ENCODE measurements around the gene MYO7A.

MYO7A gene

DNA sequence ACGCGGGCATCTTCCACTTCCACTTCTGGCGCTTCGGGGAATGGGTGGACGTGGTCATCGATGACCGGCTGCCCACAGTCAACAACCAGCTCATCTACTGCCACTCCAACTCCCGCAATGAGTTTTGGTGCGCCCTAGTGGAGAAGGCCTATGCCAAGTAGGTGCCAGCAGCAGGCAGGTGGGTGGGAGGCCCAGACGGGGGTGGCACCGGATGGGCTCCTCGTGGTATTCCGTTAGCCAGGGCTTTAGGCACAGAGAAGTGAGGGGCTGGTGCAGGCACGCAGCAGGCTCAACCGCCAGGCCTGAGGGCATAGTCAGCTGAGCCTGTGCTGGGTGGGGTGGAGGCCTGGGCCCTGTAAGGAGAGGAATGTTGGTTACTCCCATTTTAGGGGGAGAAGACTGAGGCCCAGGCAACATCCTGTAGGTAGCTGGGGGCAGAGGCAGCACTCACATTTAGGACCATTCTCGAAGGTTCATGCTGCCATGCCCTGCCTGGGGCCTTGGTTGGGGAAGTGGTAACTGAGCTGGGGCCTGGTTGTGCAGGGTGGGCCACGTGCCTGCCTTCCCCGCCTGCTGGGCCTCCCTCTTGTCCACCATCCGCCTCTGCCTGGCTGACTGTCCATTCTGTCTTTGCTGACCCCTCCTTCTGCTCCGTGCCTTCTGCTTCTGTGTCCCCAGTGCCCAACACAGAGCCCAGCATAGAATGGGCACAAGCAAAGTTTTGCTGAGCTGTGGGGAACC is 15.2 kb upstream of the MYO7A start:
- DNase-seq: no peak

DNA sequence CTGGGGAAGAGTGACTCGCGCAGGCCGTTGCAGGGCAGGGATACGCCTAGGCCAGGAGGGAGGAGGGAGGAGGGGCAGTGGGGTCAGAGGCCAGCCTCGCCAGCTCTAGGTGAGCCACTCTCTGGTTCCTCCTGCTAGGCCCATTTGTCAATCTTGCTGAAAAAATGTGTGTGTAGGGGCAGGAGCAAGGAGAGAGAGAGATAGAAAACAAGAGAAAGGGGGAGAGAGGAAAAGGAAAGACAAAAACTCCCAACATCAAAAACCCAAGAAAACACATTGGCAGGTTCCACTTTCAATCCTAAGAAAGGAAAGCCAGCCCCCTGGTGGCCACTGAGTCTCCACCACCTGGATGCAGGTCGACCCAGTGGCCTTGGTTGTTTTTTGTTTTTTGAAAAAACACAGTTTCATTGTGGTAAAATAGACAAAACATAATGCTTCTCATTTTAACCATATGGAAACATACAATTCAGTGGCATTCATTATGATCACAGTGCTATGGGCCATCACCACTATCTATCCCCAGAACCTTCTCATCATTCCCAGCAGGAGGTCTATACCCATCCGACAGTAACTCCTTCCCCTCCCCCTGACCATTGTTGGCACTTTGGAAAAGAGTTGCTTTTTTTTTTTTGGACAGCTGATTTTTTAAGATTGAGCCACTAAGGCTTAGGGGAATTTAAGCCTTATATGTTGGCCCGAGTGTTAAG is 14.5 kb upstream of the MYO7A start:
- no peak for DNase-seq

DNA sequence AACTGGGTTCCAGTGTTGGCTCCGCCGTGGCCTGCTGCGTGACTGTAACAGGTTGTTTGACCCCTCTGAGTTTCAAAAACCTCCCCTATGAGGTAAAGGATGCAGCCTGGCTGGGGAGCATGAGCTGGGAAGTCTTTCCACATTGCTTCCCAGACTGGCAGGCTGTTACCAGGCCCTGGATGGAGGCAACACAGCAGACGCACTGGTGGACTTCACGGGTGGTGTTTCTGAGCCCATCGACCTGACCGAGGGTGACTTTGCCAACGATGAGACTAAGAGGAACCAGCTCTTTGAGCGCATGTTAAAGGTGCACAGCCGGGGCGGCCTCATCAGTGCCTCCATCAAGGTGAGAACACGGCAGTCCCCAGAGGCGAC is 14.0 kb upstream of the MYO7A start:
- DNase-seq: no peak

DNA sequence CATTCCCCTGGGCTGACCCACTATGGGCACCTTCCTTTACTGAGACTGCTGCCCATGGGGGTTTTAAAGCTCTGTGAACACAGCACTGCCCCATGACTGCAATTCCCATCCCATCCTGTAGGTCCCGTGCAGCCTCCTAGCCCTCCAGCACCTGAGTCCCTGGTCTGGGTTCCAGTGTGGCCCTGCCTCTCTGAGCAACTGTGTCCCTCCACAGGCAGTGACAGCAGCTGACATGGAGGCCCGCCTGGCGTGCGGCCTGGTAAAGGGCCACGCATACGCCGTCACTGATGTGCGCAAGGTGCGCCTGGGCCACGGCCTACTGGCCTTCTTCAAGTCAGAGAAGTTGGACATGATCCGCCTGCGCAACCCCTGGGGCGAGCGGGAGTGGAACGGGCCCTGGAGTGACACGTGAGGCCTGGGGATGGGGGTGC is 12.8 kb upstream of the MYO7A start:
- no peak for DNase-seq

DNA sequence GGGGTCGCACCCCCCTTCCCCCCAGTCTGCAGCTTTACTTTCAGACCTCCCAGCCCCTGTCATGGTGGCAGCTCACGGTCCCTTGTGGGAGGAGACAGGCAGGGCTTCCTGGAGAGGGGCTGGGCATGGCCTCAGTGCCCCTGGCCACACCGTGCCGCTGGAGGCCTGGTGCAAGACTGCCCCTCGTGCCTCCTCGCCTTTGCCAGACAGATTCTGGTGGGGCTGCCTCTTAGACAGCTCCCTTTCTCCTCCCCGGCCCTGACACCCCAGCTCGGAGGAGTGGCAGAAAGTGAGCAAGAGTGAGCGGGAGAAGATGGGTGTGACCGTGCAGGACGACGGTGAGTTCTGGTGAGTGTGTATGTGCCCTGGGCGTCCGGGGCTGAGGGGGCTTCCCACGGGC is 12.1 kb upstream of the MYO7A start:
- no peak for DNase-seq

DNA sequence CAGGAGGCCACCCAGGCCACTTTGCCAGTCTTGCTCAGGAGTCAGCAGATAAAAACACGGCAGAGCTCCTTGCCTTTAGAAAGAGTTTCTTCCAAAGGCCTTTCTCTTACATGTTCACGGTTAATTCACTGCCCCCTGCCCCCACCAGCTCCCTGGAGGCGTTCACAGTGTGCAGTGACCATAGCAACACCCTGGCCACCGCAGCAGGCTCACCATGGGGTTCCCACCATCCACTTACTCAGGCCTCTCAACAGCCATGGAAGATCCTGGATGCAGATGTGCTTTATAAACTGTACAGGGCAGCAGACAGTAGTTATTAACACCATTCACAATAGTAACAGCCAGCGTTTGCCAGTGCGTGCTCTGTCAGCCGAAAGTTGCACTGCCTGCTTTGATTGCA is 10.6 kb upstream of the MYO7A start:
- DNase-seq: no peak

DNA sequence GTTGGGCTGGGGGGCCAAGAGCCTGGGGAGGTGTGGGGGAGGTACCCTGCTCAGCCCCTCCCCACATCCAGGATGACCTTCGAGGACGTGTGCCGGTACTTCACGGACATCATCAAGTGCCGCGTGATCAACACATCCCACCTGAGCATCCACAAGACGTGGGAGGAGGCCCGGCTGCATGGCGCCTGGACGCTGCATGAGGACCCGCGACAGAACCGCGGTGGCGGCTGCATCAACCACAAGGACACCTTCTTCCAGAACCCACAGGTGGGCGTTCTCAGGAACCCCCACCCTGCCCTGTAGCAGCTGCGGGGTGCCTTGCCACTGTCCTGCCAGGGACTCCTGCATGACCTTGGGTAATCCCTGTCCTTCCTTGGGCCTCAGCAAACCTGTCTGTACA is 10.0 kb upstream of the MYO7A start:
- no peak for DNase-seq

DNA sequence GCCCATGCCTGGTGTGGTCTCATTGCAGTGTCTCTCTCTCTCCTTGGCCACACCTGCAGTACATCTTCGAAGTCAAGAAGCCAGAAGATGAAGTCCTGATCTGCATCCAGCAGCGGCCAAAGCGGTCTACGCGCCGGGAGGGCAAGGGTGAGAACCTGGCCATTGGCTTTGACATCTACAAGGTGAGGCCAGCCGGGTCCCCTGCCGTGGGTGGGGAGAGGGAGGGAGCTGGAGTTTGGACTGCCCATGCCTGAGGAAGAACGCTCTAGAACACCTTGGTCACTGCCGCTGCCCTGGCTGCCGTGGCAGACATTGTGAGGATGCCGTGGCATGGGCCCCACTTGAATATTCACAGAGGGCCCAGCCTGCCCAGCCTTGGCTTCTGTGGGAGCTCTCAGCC is 9.1 kb upstream of the MYO7A start:
- no peak for DNase-seq

DNA sequence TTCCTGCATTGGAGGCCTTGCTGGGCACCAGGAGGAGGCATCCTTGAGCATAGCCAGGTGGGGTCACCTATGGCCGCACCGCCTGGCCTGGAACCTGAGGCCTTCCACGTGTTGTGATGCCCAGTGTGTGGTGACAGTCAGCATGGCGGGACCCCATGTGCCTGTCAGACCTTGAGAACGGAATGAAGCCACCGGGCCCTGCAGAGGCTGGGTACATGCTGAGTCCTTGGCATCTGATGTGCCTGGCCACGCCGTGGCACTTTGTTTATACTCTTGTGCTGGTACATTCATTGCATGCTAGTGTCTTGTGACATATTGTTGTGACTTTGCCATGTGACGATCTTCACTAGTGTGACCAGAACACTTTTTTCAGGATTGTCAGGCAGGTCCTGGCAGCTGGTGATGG is 8.5 kb upstream of the MYO7A start:
- no peak for DNase-seq

DNA sequence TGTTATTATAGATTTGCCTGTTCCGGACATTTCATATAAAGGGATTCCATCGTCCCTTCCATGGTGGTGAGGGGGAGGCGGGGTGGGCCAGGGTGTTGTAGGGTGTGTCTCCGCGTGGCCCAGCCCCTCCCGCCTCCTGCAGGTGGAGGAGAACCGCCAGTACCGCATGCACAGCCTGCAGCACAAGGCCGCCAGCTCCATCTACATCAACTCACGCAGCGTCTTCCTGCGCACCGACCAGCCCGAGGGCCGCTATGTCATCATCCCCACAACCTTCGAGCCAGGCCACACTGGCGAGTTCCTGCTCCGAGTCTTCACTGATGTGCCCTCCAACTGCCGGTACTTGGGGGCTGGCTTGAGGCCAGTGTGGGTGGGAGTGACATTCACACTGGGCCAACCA is 7.5 kb upstream of the MYO7A start:
- DNase-seq: no peak

DNA sequence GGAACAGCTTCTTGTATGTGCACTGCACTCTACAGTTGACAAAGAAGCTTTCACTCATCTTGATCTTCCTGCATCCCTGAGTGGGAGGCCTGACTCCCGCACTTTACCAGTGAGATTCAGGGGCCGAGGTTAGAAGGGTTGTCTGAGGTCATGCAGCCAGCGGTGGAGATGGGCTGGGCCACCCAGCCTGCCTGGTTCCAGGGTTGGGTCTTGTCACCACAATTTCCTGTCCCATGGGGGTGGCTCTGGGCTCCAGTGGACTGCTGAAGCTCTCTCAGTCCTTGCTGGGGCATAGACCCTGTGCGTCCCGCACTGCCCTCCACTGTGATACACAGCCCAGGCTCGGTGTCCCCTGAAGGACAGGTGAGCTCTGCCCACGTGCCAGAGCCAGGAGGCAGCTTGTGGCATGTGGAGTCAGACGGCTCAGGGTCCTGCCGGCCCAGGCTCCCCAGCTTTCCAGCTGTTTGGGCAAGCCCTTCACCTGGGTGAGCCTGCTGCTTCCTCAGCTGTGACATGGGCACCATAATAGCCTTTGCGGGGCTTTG is 6.9 kb upstream of the MYO7A start:
- no peak for DNase-seq

DNA sequence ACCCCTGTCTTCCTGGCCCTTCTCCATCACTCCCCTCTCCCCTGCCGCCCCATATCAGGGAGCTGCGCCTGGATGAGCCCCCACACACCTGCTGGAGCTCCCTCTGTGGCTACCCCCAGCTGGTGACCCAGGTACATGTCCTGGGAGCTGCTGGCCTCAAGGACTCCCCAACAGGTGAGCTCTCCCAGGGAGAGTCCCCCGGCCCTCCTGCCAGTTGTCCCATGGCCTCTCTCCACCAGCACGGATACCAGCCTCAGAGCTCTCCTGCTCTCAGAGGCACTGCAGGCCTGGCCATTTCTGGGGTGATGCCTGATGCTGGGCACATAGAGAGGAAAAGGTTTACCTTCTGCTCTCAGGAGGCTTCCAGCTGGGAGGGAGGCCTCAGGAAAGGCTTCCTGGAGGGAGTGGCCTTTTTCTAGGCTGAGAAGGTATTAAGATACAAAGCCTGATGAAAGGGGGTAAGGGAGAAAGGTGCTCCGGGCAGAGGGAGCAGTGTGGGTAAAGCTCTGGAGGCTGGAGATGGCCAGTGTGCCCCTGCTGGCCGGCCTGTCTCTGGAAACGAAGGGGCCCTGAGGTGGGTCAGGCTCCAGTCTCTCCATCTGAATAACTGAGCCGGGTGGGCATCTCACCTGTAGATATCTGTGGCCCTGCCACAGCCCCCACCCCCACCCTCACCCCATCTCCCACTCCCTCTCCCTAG is 6.0 kb upstream of the MYO7A start:
- no peak for DNase-seq

DNA sequence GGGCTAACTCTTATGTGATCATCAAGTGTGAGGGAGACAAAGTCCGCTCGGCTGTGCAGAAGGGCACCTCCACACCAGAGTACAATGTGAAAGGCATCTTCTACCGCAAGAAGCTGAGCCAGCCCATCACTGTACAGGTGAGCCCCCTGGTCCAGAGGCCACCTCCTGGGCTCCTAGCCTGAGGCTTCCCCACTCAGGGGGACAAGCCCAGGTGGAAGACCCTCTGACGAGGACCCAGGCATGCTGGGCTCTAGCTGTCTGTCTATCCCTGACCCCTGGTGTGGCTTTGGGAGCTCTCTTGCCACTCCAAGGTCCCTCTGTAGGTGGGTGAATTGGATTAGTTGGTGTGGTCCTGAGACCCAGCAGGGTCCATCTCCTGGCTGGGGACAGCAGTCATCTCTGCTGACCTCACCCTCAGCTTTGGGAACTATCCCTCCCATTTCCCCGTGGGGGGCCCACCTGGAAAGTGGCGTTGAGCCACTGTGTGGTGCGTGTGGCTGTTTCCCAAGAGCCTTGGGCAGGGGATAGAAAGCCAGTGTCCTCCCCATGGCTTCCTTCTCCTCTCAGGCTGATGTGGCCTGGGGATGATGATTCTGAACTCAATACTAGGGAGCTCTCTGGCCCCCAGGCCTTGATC is 5.4 kb upstream of the MYO7A start:
- no peak for DNase-seq

DNA sequence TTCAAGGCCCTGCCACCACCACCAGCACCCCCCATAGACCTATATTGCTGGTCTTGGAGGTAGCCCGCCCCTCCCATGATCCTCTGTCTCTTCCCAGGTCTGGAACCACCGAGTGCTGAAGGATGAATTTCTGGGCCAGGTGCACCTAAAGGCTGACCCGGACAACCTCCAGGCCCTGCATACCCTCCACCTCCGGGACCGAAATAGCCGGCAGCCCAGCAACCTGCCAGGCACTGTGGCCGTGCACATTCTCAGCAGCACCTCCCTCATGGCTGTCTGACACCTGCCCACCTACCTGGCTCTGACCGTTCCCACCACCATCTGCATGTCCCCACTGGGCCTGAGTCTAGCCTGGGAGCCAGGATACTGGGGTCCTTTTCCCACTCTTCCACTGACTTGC is 4.5 kb upstream of the MYO7A start:
- no peak for DNase-seq

DNA sequence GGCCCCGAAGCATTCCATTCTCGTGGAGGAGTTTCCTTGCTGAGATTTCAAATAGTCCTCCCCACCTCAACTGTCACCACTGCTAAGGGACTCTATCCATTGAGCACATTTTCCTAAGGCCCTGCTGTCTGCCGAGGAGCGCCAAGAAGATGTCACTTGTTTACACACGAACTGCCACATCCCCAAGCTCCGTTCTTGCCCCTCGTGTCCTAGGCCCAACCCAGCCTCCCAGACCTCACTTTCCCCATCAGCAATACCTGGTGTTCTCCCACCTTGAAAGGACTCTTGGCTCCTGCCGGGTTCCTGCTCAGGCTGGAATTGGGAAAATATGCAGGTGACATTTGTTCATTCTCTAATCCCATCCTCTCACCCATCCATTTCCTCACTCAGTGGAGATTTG is 4.0 kb upstream of the MYO7A start:
- no peak for DNase-seq

DNA sequence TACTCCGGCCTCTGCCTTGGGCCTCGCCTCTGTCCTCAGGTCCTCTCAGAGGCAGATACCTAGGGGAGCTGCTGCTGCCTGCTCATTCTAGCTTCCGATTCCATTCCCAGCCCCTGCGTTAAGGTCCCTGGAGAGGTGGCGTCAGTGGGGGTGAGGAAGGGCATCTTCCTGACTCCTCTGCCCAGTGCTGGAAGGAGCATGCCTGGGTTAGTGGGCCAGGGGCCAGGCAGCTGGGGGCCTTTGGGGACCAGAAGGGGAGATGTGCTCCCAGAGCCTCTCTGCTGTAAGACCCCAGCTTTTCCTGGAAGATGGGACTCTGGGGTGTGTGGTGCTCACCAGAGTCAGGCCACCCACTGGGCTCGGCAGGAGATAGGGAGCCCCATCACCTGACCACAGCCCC is 3.6 kb upstream of the MYO7A start:
- no peak for DNase-seq

DNA sequence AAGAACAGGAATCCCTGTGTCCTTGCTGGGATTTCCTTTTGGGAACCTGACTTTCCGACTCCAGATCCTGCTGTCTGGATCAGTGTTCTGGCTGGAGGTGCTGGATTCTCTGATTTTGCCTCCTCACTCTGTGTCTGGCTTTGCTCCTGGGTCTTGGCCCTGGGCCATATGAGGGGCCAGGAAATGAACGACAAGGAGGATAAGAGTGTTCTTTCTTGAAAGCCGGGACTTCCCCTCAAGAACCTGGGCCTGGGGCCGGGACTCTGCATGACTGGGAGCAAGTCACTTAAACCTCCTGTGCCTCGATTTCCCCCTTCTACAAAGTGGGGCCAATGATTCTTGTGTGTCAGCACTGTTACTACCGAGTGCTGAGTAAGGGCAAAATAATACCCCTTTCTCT is 2.9 kb upstream of the MYO7A start:
- no peak for DNase-seq

DNA sequence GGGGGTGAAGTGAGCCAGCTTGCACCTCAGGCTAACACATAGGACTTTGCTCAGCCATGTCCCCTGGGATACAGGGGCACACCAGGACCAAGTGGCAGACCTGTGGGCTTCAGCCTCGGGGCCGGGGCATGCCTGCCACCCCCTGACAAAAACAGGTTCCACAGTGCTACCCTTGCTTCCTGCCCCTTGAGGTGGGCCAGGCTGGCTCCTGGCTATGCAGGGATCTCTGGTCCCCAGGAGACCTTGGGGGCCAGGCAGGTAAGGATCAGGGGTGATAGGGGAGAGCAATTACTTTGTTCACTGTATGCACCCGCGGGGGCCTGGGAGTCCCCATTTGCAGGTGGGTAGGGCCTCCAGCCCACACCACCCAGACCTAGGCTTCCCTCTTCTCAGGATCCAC is 2.4 kb upstream of the MYO7A start:
- no peak for DNase-seq

DNA sequence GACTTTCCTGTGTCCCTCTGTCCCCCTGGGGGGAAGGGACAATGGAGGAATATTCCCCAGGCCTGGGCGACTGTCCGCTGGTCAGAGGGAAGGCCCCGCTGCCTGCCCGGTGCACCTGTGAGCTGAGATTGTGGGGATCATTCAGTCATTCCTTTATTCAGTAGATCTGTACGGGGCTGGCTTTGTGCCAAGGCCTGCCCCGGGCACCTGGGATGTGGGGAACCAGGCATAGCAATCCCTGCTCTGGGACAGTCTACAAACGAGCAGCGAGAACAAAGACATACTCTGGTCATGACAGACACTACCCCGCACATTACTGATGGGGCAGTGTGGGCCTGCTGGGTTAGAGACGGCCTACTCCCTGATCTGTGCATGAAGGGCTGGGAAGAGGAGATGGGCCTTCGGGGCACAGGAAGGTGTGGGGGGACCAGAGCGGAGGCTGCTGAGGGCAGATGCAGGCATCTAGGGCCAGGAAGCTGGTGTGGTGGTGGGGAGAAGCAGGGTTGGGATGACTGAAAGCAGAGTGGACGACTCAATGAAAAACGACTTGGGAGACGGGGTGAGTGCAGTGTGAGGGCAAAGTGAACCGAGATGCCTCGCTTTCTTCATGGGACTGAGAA is 1.8 kb upstream of the MYO7A start:
- no peak for DNase-seq

DNA sequence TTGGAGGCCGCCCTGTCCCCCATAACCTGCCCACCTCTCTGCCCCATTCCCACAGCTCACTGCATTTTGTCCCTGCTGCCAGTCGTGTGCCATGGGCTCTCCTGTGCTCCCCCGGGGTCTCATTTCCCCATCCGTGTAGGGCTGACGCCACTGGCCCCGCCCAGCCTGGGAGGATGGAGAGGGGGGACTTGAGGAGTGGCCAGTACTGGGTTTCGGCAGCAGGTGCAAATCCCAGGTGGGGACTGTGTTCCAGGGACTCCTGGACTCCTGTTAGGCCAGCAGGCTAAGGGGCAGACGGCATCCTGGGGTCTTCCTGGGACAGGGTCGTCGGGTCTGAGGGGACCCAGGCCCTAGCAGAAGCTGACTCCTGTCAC is 1.2 kb upstream of the MYO7A start:
- no peak for DNase-seq

DNA sequence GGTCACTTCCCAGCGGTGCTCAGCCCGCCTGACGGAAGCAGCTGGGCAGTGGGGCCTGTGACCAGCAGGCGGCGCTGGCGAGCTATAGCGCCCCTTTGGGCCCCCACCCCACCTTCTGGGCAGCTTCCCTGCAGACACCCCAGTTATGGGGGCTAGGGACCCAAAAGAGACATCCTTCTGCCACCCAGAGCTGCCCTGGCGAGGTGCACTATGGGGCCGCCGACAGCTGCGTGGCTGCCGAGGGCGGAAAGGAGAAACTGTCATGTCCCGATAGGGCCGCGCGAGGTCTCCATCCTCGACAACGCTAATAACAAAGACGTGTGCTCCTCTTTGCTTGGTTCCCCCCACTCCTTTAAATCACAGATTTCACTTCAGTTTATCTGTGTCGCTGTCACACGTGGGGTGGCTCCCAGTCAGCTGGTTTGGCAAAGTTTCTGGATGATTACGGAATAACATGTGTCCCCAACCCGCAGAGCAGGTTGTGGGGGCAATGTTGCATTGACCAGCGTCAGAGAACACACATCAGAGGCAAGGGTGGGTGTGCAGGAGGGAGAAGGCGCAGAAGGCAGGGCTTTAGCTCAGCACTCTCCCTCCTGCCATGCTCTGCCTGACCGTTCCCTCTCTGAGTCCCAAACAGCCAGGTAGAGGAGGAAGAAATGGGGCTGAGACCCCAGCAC is 673 bp upstream of the MYO7A start:
- DNase-seq: no peak

DNA sequence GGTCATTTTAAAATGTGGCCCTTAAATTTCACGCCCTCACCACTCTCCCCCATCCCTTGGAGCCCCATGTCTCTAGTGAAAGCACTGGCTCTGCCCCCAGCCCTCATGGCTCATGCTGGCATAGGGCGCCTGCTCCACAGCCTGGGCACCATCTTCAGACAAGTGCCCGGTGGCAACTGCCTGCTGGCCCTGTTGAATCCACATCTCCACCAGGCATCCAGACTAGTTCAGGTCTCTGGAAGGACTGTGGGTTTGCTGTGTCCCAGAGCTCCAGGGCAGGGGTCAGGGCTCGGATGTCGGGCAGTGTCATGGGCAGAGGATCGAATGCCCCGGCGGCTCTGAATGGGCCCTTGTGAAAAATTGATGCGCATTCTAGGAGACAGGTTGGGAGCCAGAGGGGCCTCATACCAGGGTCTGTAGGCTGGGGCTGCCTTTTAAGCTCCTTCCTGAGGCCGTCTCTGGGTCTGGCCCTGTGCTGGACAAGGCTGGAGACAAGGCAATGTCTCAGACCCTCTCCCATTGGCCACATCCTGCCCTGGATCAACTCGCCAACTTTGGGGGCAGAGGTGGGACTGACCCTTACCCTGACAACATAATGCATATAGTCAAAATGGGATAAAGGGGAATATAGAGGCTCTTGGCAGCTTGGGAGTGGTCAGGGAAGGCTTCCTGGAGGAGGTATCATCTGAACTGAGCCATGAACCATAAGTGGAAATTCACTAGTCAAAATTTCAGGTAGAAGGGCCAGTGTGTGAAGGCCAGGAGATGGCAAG is 1.2 kb downstream of the MYO7A start:
- DNase-seq: no peak
